Progenitor cell of endocrine pancreas (in vitro differentiated cells): ENCODE measurements around the gene MSGN1. TPM values are rescaled to one million over a fixed set of nuclear protein-coding genes. Genes with fewer than 3 reads are reported as not detected.

Experiments
- DNase-seq: peaks from one replicate; pipeline ENCODE4 v3.0.0; 2021; ENCODE audit warnings: low spot score; ENCODE audit not compliant: unreplicated experiment
- H3K27ac Mint-ChIP-seq: 2 replicates; pipeline ENCODE4 v1.8.0; 2021; ENCODE audit warnings: mild to moderate bottlenecking, moderate library complexity, mixed read lengths
- H3K27me3 Mint-ChIP-seq: 2 replicates; pipeline ENCODE4 v1.8.0; 2021; ENCODE audit warnings: mixed read lengths
- H3K36me3 Mint-ChIP-seq: 2 replicates; pipeline ENCODE4 v1.8.0; 2022; ENCODE audit warnings: mixed read lengths; ENCODE audit not compliant: insufficient read depth
- H3K4me1 Mint-ChIP-seq: 2 replicates; pipeline ENCODE4 v1.8.0; 2021; ENCODE audit warnings: low read depth, mixed read lengths
- H3K4me3 Mint-ChIP-seq: 2 replicates; pipeline ENCODE4 v1.8.0; 2021; ENCODE audit warnings: low read depth, mild to moderate bottlenecking, moderate library complexity, mixed read lengths
- H3K9me3 Mint-ChIP-seq: 2 replicates; pipeline ENCODE4 v1.8.0; 2021; ENCODE audit warnings: low read depth, mixed read lengths
- long read RNA-seq: library from polyadenylated mRNA; unstranded; transcript quantifications from one replicate; pipeline ENCODE4 v2.0.0, GENCODE V29; 2020
- total RNA-seq: library from RNA; stranded (reverse); gene quantifications from 2 replicates; pipeline ENCODE4 v1.2.1, GENCODE V29; 2021
- TF ChIP-seq, protein P1 (sequence below): fragments of 200-600 bp; sonication (generic); IDR thresholded peaks from one replicate; pipeline ENCODE4 v1.5.0; 2021; ENCODE audit warnings: antibody characterized with exemption, mild to moderate bottlenecking; ENCODE audit not compliant: unreplicated experiment

The MSGN1 gene, protein sequence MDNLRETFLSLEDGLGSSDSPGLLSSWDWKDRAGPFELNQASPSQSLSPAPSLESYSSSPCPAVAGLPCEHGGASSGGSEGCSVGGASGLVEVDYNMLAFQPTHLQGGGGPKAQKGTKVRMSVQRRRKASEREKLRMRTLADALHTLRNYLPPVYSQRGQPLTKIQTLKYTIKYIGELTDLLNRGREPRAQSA
- total RNA-seq, result not detected in 2 replicates
- long read RNA-seq, result 0 reads

DNA sequence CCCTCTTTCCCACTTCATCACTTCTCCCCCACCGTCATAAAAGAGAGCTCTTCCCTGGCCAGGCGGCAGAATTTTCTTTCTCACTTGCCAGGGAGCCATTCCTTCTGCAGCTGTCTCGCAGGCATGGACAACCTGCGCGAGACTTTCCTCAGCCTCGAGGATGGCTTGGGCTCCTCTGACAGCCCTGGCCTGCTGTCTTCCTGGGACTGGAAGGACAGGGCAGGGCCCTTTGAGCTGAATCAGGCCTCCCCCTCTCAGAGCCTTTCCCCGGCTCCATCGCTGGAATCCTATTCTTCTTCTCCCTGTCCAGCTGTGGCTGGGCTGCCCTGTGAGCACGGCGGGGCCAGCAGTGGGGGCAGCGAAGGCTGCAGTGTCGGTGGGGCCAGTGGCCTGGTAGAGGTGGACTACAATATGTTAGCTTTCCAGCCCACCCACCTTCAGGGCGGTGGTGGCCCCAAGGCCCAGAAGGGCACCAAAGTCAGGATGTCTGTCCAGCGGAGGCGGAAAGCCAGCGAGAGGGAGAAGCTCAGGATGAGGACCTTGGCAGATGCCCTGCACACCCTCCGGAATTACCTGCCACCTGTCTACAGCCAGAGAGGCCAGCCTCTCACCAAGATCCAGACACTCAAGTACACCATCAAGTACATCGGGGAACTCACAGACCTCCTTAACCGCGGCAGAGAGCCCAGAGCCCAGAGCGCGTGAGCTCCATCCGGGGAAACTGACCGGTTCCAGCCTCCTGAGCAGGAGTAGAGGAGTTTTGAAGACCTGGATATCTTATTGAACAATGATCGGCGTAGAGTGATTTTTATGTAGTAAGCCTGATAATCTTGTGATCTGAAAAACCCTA lies at the start of gene MSGN1:
TSS of gene MSGN1 (plus strand) at position 65 of the 850 bp plus-strand sequence. CDS start at position 124, 59 bp downstream.
- Mint-ChIP-seq H3K4me1 (peaks cover under 1% of the 10 kb centered on the region), H3K9me3 (no peaks in the 10 kb centered on the region), H3K27me3 (peaks cover 11% of the 10 kb centered on the region), H3K4me3 (no peak within 1 kb of the TSS), H3K27ac (no peak within 1 kb of the TSS), H3K36me3 (no peaks in the 10 kb centered on the region)
- TF ChIP-seq, protein P1, sequence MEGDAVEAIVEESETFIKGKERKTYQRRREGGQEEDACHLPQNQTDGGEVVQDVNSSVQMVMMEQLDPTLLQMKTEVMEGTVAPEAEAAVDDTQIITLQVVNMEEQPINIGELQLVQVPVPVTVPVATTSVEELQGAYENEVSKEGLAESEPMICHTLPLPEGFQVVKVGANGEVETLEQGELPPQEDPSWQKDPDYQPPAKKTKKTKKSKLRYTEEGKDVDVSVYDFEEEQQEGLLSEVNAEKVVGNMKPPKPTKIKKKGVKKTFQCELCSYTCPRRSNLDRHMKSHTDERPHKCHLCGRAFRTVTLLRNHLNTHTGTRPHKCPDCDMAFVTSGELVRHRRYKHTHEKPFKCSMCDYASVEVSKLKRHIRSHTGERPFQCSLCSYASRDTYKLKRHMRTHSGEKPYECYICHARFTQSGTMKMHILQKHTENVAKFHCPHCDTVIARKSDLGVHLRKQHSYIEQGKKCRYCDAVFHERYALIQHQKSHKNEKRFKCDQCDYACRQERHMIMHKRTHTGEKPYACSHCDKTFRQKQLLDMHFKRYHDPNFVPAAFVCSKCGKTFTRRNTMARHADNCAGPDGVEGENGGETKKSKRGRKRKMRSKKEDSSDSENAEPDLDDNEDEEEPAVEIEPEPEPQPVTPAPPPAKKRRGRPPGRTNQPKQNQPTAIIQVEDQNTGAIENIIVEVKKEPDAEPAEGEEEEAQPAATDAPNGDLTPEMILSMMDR, result no peak
- DNase-seq, result no peak

DNA sequence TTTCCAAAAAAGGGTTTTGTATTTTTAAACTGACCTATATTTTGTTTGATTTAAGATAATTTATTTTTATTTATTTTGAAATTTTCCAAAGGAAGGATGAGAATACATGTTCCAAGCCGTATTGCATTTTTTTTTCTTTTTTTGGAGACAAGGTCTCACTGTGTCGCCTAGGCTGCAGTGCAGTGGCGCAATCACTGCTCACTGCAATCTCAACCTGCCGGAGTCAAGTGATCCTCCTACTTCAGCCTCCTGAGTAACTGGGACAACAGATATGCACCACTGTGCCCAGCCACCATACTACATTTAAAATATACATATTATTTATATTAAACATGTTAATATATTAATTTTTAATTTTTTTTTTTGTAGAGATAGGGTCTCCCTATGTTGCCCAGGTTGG lies 47.4 kb upstream of the MSGN1 start:
- no peaks in the 10 kb centered on the region for H3K9me3 Mint-ChIP-seq
- H3K4me1 Mint-ChIP-seq, result no peaks in the 10 kb centered on the region
- no peaks in the 10 kb centered on the region for H3K27me3 Mint-ChIP-seq

DNA sequence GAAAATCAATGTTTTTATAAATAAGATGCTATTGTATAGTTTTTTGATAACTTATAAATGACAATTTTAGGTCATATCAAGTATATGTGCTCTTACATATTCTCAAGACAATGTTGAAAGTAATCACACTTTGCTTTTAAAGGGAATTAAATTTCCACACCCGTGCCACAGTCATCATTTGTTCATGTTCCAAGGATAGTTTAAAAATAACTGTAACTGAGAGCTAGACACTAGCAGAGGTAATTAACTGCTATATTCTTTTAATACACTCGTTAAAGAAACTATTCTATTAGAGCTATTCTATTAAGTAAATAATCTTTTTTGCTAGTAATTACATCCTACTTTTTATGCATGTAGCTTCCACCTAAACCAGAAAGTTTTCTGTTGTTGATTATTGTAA lies 44.3 kb upstream of the MSGN1 start:
- no peak for DNase-seq
- Mint-ChIP-seq H3K27ac (no peak overlapping the region), H3K9me3 (no peaks in the 10 kb centered on the region), H3K4me3 (no peak overlapping the region), H3K36me3 (peaks cover 3% of the 10 kb centered on the region), H3K4me1 (no peaks in the 10 kb centered on the region), H3K27me3 (no peaks in the 10 kb centered on the region)
- TF ChIP-seq, protein P1, result no peak

More for the DNA sequence above, 47.4 kb upstream of the MSGN1 start:
- TF ChIP-seq, protein P1, result no peak
- no peak for DNase-seq
- Mint-ChIP-seq H3K36me3 (no peaks in the 10 kb centered on the region), H3K4me3 (no peak overlapping the region), H3K27ac (no peak overlapping the region)

DNA sequence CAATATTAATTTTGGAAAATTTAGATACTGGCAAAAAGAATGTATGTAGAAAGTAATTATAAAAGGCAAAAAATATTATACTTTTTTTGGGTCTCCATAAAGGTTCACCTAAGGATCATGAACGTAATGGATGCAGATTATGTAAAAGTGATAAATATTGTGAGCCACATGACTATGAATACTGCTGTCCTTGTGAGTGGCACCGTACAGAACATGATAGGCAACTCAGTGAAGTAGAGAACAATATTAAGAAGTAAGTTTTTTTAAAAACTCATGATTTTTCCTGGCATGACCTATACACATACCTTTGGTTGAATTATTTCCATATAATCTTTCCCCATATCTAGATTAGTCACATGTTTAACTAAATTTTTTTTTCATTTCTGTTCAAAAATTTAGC lies 43.7 kb upstream of the MSGN1 start:
- TF ChIP-seq, protein P1, result no peak
- no peak overlapping the region for H3K27ac Mint-ChIP-seq
- no peaks in the 10 kb centered on the region for H3K4me1 Mint-ChIP-seq
- H3K27me3 Mint-ChIP-seq, result no peaks in the 10 kb centered on the region
- DNase-seq, result no peak
- H3K9me3 Mint-ChIP-seq, result no peaks in the 10 kb centered on the region
- no peak overlapping the region for H3K4me3 Mint-ChIP-seq
- H3K36me3 Mint-ChIP-seq, result peaks cover 3% of the 10 kb centered on the region

DNA sequence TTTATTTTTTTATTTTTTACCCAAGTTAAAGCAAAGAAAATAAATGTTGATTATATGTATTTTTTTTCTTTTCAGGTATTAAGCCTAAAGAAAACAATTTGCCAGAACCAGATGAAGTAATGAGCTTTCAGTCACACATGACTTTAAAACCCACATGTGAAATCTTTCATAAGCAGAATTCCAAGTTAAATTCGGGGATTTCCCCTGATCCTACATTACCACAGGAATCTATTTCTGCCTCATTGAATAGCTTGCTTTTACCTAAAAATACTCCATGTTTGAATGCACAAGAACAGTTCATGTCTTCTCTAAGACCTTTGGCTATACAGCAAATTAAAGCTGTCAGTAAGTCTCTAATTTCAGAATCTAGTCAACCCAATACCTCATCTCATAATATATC lies 35.7 kb upstream of the MSGN1 start:
- Mint-ChIP-seq H3K27ac (no peak overlapping the region), H3K36me3 (peaks cover 19% of the 10 kb centered on the region), H3K9me3 (no peaks in the 10 kb centered on the region), H3K27me3 (no peaks in the 10 kb centered on the region), H3K4me3 (no peak overlapping the region), H3K4me1 (no peaks in the 10 kb centered on the region)
- TF ChIP-seq, protein P1, result no peak
- DNase-seq, result no peak
